HT1080 (cell line): ENCODE results near the gene DNAI4. TPM values are rescaled to one million over a fixed set of nuclear protein-coding genes. Genes with fewer than 3 reads are reported as not detected.

Source experiments
- DNase-seq: peaks from one replicate; pipeline ENCODE4 v3.0.0-alpha.2; 2015; ENCODE audit warnings: low read depth
- total RNA-seq: library from RNA; depleted of rRNA; stranded (reverse); fragments of >200 nt; shearing (Covaris generic); gene quantifications from 2 replicates; pipeline ENCODE4 v1.2.3, GENCODE V29; 2014; rRNA removed

The DNAI4 gene
- total RNA-seq, 1 experiment from 2014 or later, result 0.31 TPM

DNA sequence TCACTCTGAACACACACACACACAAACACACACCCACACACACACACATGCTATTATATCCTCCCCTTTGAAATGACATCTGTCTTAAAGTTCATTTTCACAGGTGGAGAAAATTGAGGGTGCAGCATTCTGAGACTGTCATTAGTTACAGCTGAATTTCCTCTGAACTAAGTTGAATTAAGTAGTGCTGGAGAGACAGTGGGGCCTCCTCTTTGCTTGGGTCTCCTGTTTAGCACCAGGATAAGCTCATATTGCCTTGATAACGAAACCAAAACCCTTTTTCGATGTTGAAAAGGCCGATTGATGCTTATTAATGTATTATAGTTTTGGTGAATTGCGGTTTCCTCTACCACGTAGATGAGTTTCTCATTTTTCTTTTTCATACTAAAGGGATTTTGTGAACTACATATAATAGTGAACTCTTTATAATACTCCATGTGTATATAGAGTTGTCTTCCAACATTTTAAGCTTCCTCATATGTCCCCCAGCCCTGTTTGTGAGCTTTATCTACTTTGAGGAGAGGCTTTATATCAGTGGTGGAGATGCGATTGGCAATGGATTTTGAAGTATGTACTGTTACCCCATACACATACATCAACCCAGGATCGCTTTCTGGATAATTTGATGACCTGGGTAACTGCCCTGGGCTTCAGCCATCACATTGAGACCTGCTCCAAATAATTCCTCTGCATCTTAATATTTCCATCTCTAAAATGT, 155.0 kb downstream of the DNAI4 start:
- peak; percentile 7 for DNase-seq

DNA sequence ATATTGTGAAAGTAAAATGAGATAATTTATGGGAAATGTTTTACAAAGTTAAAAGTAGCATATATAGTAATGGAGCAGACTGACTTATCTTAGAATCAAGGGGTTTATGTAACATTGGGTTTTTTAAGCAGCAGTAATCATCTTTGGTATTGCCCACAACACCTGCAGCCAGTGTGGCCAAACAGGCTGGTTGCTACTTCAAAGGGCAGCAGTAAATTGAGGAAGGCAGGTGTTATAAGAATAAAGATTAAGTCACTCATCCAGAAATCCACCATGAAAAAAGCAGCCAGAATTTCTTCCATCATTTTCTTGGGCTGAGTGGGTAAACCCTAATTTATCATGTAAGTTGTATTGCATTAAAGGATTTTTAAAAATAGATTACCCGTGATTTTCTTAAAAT, 155.7 kb downstream of the DNAI4 start:
- no peak for DNase-seq

GRCh38 chr1:66767626-66768025, 157.0 kb downstream of the DNAI4 start:
- no peak for DNase-seq

DNA sequence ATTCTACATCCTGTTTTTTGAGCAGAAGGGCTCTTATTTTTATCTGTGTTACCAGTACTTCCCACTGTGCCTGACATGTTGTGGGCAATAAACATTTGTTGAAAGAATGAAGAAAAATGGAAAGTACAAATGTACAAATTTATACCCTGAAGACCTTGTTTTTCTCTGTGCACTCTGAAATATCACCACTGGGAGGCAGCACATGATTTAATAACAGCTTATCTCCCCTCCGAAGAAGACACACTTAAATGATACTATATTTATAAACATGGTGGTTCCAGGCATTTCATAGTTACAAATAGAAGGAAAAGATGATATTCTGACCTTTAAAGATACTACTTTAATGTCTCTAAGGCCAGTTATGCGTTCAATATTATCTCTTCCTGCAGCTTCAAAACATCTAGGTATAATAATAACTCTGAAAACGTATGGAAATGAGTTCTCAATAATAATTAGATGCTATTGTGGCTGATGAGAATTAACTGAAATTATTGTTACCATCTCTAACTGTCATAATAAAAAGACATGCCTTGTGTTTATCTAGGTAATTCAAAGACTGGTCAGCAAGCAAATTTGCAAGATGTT, 159.6 kb downstream of the DNAI4 start:
- peak; percentile 54 for DNase-seq

Other genes with a start within 250 kb of the DNAI4 start
- not detected in 2 replicates for gene DYNLT5, start 172.4 kb downstream of the DNAI4 start, total RNA-seq
- not detected in 2 replicates for gene INSL5, start 123.6 kb downstream of the DNAI4 start, total RNA-seq
- gene MIER1, start 134 bp upstream of the DNAI4 start, total RNA-seq, result 12.0 and 17.7 TPM in 2 replicates
- 6.5 and 7.2 TPM in 2 replicates for gene SLC35D1, start 129.3 kb upstream of the DNAI4 start, total RNA-seq
- gene C1orf141, start 210.1 kb upstream of the DNAI4 start, total RNA-seq, result not detected in 2 replicates
- gene IL23R, start 241.6 kb upstream of the DNAI4 start, total RNA-seq, result 0.05 TPM in 1 of 2 replicates, not detected in the other